ENCODE data around the gene CSPG4. TPM values are rescaled to one million over a fixed set of nuclear protein-coding genes. Genes with fewer than 3 reads are reported as not detected.

CSPG4 gene
- total and polyA plus RNA-seq, 2 of the 8 experiments (the other 6 are each of a cell fraction or from before 2014, with no cell fraction given) = 1.4 to 3.0 TPM

GRCh38 chr15:75720297-75720696 lies 7.6 kb upstream of the CSPG4 start (continued):
- TF ChIP-seq CBX5 (IDR thresholded peaks at IDR 0.05; ENCODE audit: low read depth, low read length) = no peak
- no peak for TF ChIP-seq RBBP5 (IDR thresholded peaks at IDR 0.05; ENCODE audit: borderline replicate concordance, low read depth, low read length)
- no peak for TF ChIP-seq SAP30 (IDR thresholded peaks at IDR 0.05; ENCODE audit: insufficient read depth, insufficient replicate concordance, low read length)
- TF ChIP-seq ATF3 (IDR thresholded peaks at IDR 0.05; ENCODE audit: insufficient read depth, low read depth, low read length) = no peak
- TF ChIP-seq RXRA (IDR thresholded peaks at IDR 0.05; ENCODE audit: insufficient read depth, low read depth, low read length) = no peak
- TF ChIP-seq CHD1 (IDR thresholded peaks at IDR 0.05; ENCODE audit: low read depth, low read length) = no peak

Data from H1 (cell line).